HCEC 1CT (cell line): ENCODE data around the gene LIPK.
"Not testable (repeated sequence)": the region's sequence is repeated elsewhere in the genome, so short reads cannot be mapped to it uniquely, and the experiment has no call there.

Experiments
- DNase-seq: peaks from one replicate; pipeline ENCODE4 v3.0.0-alpha.2; 2017

The LIPK gene

DNA sequence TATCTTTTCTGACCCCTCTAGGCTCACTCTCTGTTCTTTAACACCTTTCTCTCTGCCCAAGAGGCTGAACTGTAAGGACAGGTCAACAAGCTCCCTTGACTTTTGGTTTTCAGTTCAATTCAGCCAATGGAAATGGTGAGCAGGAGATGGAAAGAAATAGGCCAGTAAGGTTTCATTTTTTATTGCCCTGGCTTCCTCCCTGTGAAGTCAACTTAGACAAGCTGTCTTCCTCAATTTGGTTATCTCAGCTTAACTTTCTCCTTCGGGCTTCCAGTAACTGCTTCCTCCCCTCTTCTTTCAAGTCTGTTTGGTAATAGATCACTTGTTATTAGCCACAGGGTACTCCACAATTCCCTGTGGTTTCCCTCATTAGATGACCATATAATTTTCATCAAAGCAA lies 19.7 kb downstream of the LIPK start:
- DNase-seq = no peak

DNA sequence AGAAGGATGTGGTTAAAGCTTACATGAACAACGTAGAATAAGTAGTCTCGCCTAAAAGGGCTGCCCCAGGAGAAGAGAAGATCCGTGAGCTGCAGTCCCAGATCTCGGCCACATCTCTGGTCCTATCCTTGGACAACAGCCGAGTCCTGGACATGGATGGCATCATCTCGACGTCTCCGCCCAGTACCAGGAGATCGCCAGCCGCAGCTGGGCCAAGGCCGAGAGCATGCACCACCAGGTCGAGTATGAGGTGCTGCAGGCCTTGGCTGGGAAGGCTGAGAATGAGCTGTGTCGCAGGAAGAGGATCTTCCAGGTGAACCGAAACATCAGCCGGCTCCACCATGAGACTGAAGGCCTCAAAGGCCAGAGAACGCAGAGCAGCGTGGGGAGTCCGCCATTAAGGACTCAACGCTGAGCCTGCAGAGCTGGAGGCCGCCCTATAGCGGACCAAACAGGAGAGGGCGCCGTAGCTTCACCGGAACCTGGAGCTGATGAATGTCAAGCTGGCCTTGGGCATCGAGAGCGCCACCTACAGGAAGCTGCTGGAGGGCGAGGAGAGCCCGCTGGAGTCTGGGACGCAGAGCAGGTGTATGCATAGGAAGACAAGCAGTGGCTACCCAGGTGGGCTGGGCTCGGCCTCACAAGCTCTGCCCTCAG lies 22.2 kb downstream of the LIPK start:
- DNase-seq = peak; percentile 9

GRCh38 chr10:88730864-88731263 lies 24.8 kb downstream of the LIPK start:
- DNase-seq = no peak

DNA sequence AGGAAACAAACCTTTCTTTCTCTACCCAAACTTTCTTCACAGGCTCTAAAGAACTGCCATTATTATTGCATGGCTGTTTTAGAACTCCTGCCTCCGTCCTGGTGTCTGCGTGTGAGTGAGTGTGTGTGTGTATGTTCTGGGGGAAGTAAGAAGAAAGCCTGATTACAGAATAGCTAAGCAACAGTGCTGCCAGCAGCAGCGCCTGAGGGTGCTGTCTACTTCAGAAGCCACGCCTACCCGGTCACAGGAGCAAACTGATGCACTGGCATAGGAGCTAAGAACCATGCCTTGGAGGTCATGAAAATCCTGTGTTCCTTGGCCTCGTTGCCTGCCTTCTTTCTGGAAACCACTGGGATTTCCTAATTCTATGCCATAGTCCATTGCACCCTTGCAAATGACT lies 25.2 kb downstream of the LIPK start:
- DNase-seq = no peak

- no peak for DNase-seq
Observed at GRCh38 chr10:88733215-88733614, 27.2 kb downstream of the LIPK start.

GRCh38 chr10:88735661-88736060 lies 29.6 kb downstream of the LIPK start:
- DNase-seq = peak; percentile 70

- DNase-seq = not testable (repeated sequence)
Observed at GRCh38 chr10:88741921-88742320, 35.9 kb downstream of the LIPK start.

GRCh38 chr10:88742448-88742847 lies 36.4 kb downstream of the LIPK start:
- DNase-seq = no peak

DNA sequence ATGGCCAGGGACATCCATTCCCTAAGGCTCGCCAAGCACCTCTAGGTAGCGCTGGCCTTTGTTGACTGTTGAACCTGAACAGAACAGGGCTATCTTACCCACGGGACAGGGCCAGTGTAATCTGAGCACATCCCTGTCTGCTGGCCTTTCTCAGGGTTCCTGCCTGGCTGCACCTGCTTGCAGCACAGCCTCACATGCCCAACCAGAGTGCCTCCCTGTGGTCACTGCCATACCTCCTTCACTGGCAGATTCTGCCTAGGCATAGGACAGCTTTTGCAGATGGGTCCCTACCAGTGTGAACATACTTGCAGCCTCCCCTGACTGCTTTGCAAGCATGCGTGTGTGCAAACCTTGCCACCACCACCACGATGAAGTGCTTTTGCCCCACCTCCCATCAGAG lies 38.0 kb downstream of the LIPK start:
- no peak for DNase-seq

GRCh38 chr10:88745633-88746032 lies 39.6 kb downstream of the LIPK start:
- DNase-seq = no peak

GRCh38 chr10:88754287-88754686 lies 48.2 kb downstream of the LIPK start:
- peak; percentile 76 for DNase-seq

- DNase-seq = no peak
Observed at GRCh38 chr10:88755753-88756152, 49.7 kb downstream of the LIPK start.

DNA sequence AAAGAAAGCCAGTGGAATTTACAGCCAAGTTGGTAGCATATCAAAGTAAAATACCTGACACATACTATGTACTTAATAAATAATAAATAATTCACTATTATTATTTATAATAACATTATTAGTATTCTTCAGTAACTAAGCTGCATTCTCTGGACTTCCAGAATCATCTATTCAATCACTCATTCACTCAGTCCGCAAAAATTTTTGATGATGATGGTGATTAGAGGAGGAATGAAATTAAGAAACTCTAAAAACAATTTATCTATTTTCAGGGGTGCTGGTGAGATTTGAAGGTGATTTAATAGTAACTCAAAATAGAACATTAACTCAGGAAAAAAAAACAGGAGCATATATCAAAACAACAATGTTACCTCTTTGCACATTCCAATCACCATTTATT lies 50.6 kb downstream of the LIPK start:
- DNase-seq = no peak

DNA sequence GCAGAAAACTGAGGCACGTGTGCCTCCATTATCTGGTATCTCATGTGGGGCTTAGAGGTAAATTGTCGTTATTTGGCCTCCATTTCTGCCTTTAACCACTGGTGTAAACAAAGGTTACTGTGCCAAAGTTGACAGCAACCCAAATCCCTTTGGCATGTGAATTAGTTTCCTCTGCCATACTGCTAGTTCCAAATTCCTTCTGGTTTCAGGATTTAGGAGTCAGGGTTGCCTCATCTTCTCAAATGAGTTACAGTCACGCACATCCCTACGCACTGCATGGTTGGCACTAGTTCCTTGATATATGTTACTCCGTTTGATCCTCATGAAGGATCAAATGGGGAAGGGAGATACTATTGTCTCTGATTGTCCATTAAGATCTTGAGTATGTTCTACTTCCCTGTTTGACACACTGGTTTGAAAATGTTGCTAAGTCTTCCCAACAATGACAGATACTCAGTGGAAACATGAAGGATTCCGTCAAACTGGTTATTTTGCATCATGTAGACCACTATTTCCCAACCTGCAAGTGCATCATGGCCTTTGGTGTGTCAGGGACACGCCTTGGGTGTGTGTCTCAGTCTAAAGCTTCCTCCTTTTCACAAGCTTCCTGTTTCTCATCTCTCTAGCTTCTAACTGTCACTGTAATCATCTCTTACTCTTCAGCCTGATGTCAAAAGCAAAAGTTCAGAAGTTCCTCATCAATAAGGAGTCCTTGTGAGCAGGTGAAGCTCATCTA lies 53.5 kb downstream of the LIPK start, which contains the start of gene LIPN:
LIPN (plus strand) TSS at position 655 of the 736 bp plus-strand sequence. CDS start 1,386 bp downstream, outside the sequence.
- DNase-seq = no peak

- no peak for DNase-seq
Observed at GRCh38 chr10:88762906-88763305, 56.9 kb downstream of the LIPK start.

DNA sequence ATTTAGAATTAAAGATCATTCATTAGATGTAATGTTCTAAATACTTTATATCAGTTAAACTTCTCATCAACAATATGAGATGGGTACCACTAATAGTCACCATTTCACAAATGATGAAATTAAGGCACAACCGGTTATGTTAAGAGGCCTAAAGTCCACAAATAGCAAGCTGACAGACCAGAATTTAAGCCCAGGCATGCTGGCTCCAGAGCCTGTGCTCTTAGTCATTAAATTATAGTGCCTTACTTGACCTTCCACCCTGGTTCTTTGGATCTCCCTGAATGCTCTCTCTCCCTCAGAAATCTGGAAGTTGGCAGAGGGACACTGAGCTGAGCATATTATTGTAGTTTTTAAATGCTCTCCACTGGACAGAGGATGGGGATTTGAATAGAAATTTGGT lies 57.4 kb downstream of the LIPK start:
- no peak for DNase-seq

DNA sequence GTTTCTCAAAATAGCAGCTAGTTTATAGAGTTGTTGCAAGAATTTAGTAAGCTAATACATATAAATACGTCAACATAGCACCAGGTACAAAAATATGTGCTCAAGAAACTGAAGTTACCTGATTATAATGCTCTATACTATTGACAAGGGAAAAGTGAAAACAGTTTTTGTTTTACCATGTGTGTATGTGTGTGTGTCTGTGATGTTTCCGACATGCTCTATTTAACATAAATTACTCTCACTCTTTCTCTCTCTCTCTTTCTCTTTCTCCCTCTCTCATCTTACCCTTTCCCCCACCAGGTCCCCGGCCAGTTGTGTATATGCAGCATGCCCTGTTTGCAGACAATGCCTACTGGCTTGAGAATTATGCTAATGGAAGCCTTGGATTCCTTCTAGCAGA lies 58.1 kb downstream of the LIPK start:
- DNase-seq = no peak

DNA sequence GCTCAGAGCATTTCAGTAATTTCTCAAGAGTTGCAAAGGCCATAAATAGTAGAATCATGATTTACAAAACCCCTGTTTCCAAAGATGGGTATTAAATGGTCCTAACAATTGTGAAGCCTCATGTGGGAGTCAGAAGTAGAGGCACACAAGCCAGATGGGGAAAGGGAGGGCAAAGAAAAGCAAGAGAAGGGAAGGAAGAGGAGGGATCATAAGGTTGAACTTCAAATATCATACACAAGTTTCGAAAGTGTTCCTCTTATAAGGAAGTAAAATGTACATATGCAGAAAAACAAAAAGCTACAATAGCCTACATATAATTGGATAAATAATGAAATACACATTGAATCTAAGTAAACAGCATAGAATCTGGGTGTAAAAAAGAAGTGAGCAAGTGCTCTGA lies 59.8 kb downstream of the LIPK start:
- no peak for DNase-seq

- no peak for DNase-seq
Observed at GRCh38 chr10:88769384-88769783, 63.3 kb downstream of the LIPK start.

- DNase-seq = no peak
Observed at GRCh38 chr10:88781206-88781605, 75.2 kb downstream of the LIPK start.

DNA sequence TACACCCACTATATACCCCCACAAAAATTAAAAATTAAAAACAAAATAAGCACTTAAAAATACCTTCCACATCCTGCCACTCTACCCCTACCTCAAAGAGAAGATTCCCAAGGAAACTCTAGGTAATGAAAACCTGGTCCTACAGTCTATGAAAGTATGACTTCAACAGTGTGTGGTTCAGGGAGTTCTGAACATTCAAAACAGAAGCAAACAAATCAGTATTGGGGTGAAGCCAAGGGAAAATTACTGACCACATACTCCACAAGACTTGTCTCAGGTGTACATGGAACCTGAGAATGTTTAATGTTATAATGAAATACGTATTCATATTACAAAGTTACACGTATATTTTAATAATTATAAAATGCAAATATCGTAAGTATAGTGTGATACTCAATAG lies 76.2 kb downstream of the LIPK start:
- no peak for DNase-seq

GRCh38 chr10:88783724-88784123 lies 77.7 kb downstream of the LIPK start:
- DNase-seq = peak; percentile 28

DNA sequence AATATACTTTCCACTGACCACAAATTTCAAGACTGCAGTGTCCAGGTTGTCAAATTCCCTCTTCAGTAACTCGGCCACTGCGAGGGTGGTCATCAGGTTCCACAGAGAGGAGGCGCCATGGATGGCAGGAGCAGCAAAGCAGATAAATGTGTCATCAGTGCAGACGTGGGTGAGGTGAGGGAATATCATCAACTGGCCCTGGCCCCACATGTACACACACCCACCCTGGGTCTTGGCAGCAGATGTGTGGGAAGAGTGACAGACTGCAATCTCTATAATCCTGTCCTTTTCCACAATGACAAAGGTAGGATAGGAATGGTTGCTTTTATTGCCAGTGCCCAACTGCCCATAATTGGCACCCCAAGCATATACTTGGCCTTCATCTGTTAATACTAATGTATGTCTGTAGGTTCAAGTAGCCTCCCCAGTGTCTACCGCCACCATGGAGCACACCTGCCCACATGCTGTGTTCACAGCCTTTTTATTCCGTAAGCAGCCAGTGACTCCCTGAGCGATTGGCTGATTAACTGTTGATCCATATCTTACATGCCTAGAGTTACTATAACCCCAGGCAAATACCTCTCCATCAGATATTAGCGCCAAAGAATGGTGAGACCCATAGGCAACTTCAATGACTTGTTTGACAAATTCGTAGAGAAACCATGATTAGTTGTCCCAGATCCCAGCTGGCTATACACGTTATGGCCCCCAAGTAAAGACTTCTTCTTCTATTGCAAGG lies 80.2 kb downstream of the LIPK start:
- DNase-seq = no peak

GRCh38 chr10:88787463-88787862 lies 81.4 kb downstream of the LIPK start:
- no peak for DNase-seq
